ENCODE data around the gene BMP4. TPM values are rescaled to one million over a fixed set of nuclear protein-coding genes. Genes with fewer than 3 reads are reported as not detected.

BMP4 gene
- total RNA-seq, 2 donors from 2014 or later = 11.7 to 14.5 TPM

GRCh38 chr14:53963320-53964227 lies 6.9 kb upstream of the BMP4 start:
- H3K36me3 ChIP-seq = no peaks in the 10 kb centered on the region
- no peaks in the 10 kb centered on the region for H3K9me3 ChIP-seq
- intact Hi-C loops (cut with DNase I) = no loop called here
- H3K4me1 ChIP-seq = peaks cover 7% of the 10 kb centered on the region
- H3K27me3 ChIP-seq = no peaks in the 10 kb centered on the region
- no peak overlapping the region for H3K27ac ChIP-seq
- peak overlapping the region; percentile 19 for H3K4me3 ChIP-seq
- TF ChIP-seq, protein P1, sequence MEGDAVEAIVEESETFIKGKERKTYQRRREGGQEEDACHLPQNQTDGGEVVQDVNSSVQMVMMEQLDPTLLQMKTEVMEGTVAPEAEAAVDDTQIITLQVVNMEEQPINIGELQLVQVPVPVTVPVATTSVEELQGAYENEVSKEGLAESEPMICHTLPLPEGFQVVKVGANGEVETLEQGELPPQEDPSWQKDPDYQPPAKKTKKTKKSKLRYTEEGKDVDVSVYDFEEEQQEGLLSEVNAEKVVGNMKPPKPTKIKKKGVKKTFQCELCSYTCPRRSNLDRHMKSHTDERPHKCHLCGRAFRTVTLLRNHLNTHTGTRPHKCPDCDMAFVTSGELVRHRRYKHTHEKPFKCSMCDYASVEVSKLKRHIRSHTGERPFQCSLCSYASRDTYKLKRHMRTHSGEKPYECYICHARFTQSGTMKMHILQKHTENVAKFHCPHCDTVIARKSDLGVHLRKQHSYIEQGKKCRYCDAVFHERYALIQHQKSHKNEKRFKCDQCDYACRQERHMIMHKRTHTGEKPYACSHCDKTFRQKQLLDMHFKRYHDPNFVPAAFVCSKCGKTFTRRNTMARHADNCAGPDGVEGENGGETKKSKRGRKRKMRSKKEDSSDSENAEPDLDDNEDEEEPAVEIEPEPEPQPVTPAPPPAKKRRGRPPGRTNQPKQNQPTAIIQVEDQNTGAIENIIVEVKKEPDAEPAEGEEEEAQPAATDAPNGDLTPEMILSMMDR (IDR thresholded peaks at IDR 0.05) = no peak
- peak overlapping the region; percentile 38 to 44 for H3K9ac ChIP-seq (ENCODE audit: low read depth in 2 of 2, low read length in 2 of 2)
- DNase-seq = peak; percentile 45

DNA sequence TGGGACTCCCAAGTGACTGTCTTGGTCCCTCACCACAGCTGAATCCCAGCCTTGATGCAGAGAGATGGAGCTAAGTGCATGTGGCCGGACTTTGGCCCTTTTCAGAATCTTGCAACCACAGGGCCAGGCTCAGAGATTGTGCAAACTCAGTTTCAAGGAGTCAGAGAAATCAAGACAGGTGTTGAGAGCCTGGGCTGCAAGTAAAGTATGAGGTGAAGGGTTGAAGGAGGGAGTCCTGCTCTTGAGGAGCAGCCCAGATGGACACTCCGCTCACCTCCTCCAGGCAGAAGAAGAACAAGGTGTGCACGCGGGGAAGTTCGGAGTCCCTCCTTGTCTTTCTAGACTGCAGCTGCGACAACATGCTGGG lies 6.3 kb upstream of the BMP4 start:
- Histone ChIP-seq H3K36me3 (no peaks in the 10 kb centered on the region), H3K4me1 (peaks cover 7% of the 10 kb centered on the region), H3K9me3 (no peaks in the 10 kb centered on the region), H3K27ac (no peak overlapping the region), H3K9ac (ENCODE audit: low read depth in 2 of 2, low read length in 2 of 2) (peak overlapping the region in 1 of 2 donors; percentile 44), H3K4me3 (no peak overlapping the region), H3K27me3 (no peaks in the 10 kb centered on the region)
- DNase-seq = peak; percentile 25
- TF ChIP-seq, protein P1 (IDR thresholded peaks at IDR 0.05) = no peak
- intact Hi-C loops (cut with DNase I) = no loop called here

GRCh38 chr14:53958628-53959027 lies 2.0 kb upstream of the BMP4 start:
- TF ChIP-seq, protein P1 (IDR thresholded peaks at IDR 0.05) = no peak
- DNase-seq = no peak
- Histone ChIP-seq H3K9ac (ENCODE audit: low read depth in 2 of 2, low read length in 2 of 2) (no peak overlapping the region), H3K27me3 (no peaks in the 10 kb centered on the region), H3K4me3 (no peak overlapping the region), H3K9me3 (no peaks in the 10 kb centered on the region), H3K4me1 (peaks cover 9% of the 10 kb centered on the region), H3K36me3 (no peaks in the 10 kb centered on the region), H3K27ac (no peak overlapping the region)
- intact Hi-C loops (cut with DNase I) = no loop called here

DNA sequence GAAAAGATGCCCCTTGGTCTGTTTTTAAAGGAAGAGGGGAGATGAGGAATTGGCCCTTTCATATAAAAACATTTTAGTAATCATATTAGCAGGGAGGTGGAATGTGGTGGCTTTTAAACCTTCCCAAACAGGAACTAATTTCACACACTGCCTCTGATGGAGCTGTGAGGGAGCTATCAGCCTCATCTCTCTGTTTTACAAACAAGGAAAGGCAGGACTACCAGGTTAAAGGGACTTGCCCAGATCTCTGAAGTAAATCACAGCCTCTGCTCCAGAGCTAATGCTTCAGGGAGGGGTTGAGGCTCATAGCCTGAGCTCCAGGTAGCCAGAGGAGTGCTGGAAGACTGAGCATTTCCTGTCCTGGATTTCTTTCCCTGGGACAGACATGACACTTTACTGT lies 1.1 kb upstream of the BMP4 start:
- TF ChIP-seq, protein P1 (IDR thresholded peaks at IDR 0.05) = no peak
- DNase-seq = no peak
- no peak overlapping the region for H3K27ac ChIP-seq
- no peaks in the 10 kb centered on the region for H3K36me3 ChIP-seq
- no peaks in the 10 kb centered on the region for H3K9me3 ChIP-seq
- H3K4me3 ChIP-seq = no peak overlapping the region
- peaks cover 4% of the 10 kb centered on the region for H3K4me1 ChIP-seq
- intact Hi-C loops (cut with DNase I) = no loop called here
- no peak overlapping the region for H3K9ac ChIP-seq (ENCODE audit: low read depth in 2 of 2, low read length in 2 of 2)
- H3K27me3 ChIP-seq = no peaks in the 10 kb centered on the region

- Histone ChIP-seq H3K9ac (ENCODE audit: low read depth in 2 of 2, low read length in 2 of 2) (peak overlapping the region; percentile 61 to 82), H3K4me3 (peak overlapping the region; percentile 50), H3K9me3 (no peaks in the 10 kb centered on the region), H3K27me3 (no peaks in the 10 kb centered on the region), H3K4me1 (peaks cover 4% of the 10 kb centered on the region), H3K36me3 (no peaks in the 10 kb centered on the region), H3K27ac (peak overlapping the region; percentile 81)
- TF ChIP-seq, protein P1 (IDR thresholded peaks at IDR 0.05) = no peak
- intact Hi-C loops (cut with DNase I) = no loop called here
- DNase-seq = peak; percentile 75
Measured at GRCh38 chr14:53955671-53956426, 776 bp downstream of the BMP4 start.

All from colonic mucosa (tissue), 4 donors.